Embryonic facial prominence (tissue), 1 donor: Measurements from ENCODE around the gene CAPNS2.
"Not testable (repeated sequence)": the region's sequence is repeated elsewhere in the genome, so short reads cannot be mapped to it uniquely, and the experiment has no call there.

Experiments used
- DNase-seq: peaks from one replicate; pipeline ENCODE4 v3.0.0-alpha.2; 2016; ENCODE audit errors: extremely low spot score

CAPNS2 gene

DNA sequence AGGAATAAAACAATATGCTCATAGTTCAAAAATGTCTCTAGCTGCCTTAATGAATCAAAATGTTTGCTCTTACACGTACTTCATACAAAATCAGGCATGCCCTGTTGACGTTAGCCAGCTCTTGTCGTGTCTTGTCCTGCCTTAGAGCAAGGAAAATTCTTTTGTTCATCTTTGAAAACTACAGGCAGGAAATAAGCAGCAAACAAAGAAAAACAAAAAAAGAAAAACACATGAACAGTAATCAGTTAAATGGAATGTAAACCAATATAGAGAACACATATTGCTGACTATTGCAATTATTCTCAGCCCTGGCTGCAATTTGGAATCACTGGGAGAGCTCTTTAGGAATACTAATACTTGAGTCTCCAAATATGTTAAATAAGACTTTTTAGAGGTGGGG, 1.7 kb downstream of the CAPNS2 start:
- DNase-seq, result peak; percentile 53

DNA sequence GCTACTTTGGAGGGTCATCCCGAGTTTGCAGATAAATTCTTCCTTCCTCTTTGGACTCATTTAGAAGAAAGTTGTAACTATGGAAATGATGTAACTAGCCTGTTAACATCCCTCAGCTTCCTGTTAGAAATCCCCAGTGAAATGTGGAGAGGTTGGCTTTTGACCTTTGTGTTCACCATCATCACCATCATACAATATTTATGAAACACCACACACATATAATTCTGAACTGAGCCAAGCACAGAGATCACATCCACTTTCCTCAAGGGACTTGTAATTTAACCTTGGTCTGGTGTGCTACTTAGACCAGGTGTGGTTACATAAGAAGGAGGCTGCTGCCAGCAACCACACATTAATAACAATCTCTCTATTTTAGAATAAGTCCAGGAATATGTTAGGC, 2.5 kb downstream of the CAPNS2 start:
- no peak for DNase-seq

DNA sequence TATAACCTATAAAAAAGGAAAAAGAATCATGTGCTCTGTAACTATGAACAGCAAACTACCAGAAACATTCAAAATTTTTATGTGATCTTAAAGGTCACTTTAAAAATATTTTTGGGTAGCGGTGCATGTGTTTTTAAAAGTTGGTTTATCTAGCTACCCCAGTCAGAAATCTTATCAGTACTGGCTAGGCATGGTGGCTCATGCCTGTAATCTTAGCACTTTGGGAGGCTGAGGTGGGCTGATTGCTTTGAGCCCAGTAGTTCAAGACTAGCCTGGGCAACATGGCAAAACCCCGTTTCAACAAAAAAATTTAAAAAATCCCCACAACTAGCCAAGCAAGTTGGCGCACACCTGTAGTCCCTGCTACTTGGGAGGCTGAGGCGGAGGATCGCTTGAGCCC, 3.7 kb downstream of the CAPNS2 start:
- no peak for DNase-seq

DNA sequence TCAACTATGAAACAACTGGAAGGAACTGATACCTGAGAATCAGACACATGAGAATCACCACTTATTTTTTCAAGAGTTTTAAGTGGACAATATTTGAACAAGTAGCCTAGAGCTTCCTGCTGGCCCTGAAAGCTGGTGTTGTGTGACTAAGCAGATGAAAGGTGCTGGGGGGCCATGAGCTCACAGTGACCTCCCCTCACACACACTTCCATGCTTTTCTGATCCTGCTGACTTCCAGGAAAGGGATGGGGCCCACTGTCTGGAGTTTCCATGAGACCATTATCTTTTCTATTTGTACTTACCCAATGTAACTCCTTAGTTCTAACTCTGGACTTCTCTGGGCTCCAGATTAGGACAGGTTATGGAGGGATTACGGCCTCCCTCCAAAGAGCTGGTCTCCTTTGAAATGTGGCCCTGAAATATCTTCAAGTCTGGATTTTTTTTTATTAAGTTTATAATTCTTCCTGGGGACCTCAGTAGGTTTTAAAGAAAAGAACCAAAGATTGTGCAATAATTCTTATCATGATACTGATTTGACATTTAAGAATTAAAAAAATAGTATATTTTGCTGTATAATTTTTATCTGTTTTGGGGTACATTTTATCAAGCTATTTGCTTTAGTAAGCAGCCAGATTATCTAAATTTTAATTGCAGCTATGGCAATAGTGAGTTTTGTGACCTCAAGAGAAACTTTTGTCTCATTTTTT, 4.9 kb downstream of the CAPNS2 start:
- DNase-seq, result no peak

DNA sequence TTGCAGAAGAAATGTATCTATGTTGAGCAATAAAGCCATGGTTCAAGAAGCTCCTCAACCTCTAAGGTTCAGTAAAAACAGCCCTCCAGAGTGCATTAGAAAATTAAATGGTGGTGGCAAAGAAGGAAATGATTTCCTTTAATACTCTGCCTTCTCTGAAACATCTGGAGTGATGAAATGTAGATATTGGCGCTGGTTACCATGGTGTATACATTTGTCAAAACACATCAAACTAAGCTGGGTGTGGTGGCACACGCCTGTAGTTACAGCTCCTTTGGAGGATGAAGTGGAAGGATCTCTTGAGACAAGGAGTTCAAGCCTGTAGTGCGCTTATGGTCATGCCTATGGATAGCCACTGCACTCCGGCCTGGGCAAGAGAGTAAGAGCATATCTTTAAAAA, 6.0 kb downstream of the CAPNS2 start:
- no peak for DNase-seq

DNA sequence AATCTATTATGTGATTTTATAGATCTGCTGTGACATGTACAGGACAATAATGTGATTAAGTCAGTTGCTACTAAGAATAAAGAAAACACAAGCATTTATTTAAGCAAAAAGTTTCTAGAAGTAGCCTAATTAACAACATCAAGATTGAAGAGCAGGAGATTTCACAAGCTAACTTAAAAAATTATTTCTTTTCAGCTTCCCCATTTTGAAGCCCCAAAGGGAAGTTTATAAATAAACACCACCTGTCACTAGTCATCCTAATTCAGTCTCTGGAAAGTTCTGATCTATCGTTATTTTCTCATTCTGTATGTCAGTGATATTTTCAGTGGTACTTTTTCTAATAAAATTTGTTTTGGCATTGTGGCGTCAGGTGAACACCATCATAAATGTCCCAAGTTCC, 8.3 kb downstream of the CAPNS2 start:
- no peak for DNase-seq

DNA sequence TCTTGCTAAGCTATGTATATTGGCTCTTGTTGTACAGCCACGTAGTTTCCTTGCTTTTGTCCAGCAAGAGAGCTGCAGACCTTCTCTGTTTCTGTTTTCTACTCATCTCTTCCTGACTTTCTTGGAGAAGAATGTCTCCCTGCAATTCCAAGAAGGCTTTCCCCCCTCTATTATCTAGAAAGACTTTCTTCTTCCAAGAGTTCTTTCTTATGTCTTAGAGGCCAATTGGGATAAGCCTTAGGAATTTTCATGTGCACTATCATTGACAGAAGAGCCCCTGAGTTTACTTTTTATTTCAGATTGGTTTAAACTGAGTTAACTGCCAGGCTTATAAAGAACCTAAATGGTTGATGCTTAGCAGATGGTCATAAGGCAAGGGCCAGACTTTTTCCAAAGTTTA, 9.0 kb downstream of the CAPNS2 start:
- no peak for DNase-seq

DNA sequence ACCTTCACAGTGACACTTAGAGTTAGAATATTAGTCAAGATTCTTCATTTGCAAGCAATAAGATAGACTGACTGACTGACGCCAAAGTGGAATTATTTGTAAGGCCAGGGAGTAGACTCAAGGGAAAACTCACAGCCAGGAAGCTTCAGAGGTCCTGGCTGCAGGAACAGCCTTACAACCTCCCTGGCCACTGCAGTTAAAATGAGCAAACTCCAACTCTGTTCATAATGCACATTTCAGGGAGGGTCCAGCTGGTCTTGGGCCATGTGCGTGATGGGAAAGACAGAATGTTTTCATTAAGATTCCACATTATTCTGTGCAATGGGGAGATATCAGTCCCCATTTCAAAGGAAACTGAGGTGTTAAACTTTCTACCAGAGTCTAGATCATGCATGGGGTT, 9.9 kb downstream of the CAPNS2 start:
- DNase-seq, result no peak

DNA sequence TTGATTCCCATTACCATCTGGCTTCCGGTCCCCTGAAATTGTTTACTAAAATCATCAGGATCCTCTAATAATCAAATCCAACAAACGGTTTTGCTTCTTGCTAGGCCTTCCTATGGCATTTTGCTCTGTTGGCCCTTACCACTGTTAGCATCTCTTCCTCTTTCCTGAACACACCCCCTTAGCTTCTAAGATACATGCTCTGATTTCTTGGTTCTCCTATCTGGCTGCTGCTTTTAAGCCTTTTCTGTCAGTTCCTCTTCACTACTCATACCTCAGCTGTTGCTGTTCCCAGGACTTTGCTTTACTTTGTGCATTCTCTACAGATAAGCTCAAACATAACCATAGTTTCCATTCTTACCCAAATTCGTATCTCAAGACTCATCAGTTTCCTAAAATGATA, 11.4 kb downstream of the CAPNS2 start:
- DNase-seq, result no peak

DNA sequence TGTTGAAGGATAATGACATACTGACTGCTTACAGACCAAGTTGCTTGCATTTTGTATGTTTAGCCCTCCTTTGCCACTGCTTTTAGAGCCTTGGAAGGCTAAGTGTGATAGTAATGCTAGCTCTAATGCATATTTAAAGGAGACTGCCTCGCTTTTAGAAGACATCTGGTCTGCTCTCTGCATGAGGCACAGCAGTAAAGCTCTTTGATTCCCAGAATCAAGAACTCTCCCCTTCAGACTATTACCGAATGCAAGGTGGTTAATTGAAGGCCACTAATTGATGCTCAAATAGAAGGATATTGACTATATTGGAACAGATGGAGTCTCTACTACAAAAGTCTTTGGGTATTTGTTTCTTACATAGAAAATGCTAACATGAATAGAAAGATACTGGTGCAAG, 19.1 kb downstream of the CAPNS2 start:
- DNase-seq, result no peak

DNA sequence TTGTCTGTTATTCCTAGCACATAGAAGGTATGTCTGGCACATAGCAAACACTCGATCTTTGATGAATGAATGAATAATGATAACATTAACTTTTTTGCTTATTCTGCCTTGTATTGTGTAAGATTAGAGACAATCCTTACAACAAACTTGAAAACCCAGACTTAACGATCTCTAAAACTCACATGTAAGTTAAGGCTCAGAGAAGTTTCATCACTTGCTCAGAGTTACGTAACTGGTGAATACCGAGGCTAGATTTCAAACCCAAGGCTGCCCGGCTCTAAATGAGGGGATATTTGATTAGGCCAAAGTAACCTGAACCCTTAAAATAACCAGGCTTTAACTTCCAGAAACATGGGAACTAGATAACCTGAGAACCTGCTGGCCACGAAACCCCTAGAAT, 22.3 kb downstream of the CAPNS2 start:
- no peak for DNase-seq

DNA sequence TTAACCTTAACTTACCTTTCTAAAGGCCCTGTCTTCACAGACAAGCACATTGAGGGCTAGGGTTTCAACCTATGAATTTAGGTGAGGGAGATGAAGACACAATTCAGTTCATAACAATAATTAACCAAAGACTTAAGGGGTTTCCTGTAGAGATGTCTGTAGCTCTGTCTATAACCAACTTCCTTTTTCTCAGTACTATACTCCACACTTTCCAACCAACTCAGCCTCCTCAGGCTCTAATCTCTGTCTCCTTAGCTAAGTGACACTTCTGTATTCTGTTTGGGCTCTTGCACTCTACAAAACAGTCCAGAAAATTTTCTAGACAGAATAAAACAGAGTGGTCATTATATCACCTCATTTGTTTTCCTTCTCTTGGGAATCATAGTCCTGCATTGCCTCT, 25.8 kb downstream of the CAPNS2 start:
- no peak for DNase-seq

DNA sequence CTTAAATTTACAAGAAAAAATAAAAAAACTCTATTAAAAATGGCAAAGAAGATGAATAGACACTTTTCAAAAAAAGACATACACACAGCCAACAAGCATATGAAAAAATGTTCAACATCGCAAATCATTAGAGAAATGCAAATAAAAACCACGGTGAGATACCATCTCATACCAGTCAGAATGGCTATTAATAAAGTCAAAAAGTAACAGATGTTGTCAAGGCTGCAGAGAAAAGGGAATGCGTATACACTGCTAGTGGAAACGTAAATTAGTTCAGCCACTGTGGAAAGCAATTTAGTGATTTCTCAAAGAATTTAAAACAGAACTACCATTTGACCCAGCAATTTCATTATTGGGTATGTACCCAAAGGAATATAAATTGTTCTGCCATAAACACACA, 31.4 kb downstream of the CAPNS2 start:
- no peak for DNase-seq

DNA sequence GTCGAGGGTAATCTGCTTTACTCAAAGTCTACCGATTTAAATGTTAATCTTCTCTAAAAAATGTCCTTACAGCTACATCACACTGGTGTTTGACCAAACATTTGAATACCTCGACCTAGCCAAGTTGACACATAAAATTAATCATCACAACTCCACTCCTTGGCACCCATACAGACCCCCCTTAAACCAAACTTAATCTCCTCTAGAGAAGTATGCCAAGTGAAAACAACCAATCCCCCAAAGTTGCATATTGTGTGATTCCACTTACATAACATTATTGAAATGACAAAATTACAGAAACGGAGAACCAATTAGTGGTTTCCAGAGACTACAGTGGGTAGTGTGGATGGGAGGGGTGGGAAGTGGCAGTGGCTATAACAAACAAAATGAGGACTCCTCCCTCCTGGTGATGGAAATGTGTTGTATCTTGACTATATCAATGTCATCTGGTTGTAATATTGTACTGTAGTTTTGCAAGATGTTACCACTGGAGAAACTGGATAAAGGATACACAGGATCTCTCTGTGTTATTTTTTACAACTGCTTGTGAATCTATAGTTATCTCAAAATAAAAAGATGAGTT, 39.4 kb downstream of the CAPNS2 start:
- no peak for DNase-seq

DNA sequence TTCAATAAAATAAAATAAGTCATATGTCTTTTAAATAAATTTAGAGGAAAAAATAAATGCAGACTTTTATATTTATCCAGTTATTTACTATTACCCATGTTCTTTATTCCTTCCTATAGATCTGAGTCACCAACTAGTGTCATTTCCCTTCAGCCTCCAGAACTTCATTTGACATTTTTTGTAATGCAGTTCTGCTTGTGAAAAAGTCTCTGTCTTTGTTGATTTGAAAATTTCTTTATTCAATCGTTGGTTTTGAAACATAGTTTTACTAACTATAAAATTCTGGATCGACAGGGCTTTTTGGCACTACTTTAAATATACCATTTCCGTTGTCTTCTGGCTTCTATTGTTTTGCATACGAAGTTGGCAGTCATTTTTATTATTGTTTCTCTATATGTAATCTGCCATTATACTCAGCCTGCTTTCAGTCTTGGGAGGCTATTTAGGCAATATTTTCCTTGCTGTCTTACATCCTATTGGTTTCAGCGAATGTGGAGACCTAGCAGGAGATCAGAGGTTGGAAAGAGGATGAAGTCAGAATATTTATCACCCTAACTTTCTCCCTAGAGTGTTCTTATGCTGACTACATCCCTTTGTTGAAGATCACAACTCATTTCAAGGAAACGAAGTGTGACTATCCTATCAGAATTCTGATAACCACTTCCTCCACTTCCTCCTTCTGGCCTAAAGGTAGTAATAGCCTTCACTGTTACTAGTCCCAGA, 47.3 kb downstream of the CAPNS2 start:
- no peak for DNase-seq

DNA sequence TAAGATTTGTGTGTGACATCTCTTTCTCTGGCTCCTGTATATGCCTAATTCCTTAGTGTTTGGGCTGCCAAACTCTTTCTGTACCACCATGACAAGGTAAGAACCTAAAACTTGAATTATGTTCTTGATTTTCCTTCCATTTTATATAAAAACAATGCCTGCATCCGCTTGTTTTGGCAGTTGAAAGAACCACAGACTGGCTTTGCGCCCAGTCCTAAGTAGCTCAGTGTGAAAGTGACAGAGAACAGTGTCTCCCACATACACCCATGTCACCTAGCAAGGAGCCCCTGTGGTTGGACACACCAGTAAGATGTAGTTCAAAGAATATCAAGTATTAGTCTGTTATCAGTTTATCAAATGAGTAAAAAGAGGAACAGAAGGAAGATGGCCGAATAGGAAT, 48.6 kb downstream of the CAPNS2 start:
- DNase-seq, result no peak

DNA sequence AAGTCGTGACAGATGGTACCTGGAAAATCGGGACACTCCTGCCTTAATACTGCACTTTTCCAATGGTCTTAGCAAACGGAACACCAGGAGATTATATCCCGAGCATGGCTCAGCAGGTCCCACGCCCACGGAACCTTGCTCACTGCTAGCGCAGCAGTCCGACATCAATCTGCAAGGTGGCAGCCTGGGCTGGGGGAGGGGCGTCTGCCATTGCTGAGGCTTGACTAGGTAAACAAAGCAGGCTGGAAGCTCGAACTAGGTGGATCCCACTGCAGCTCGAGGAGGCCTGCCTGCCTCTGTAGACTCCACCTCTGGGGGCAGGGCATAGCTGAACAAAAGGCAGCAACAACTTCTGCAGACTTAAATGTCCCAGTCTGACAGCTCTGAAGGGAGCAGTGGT, 49.2 kb downstream of the CAPNS2 start:
- not testable (repeated sequence) for DNase-seq
